Astrocyte of the cerebellum (primary cell): ENCODE results near the gene FGF11.

ENCODE experiments used
- DNase-seq: peaks from one replicate; pipeline ENCODE4 v3.0.0-alpha.2; 2011; ENCODE audit warnings: low read depth
- H3K4me3 ChIP-seq: 2 replicates; pipeline ENCODE4 v1.5.1; 2011; ENCODE audit warnings: mild to moderate bottlenecking, low read depth, low read length, moderate library complexity
- CTCF ChIP-seq: IDR thresholded peaks from 2 replicates; pipeline ENCODE4 v1.5.1; 2012; ENCODE audit warnings: low read length, low read depth, moderate library complexity, mild to moderate bottlenecking; ENCODE audit errors: missing control alignments
- in situ Hi-C: cut with HindIII; loops from 2 replicates; pipeline ENCODE4 v1.10.0; 2017; ENCODE audit warnings: low sequenced_read_pairs

Gene FGF11

GRCh38 chr17:7484919-7485377, 45.6 kb downstream of the FGF11 start:
- peak overlapping the region; percentile 84 for H3K4me3 ChIP-seq
- no peak for TF ChIP-seq CTCF
- no peak for DNase-seq
- in situ Hi-C loops: no loop called here

GRCh38 chr17:7486181-7486580, 46.9 kb downstream of the FGF11 start:
- DNase-seq: no peak
- no peak for TF ChIP-seq CTCF
- H3K4me3 ChIP-seq: peak overlapping the region; percentile 84
- in situ Hi-C loops: no loop called here

GRCh38 chr17:7490144-7490543, 50.8 kb downstream of the FGF11 start:
- no peak for TF ChIP-seq CTCF
- in situ Hi-C loops: no loop called here
- DNase-seq: no peak
- no peak overlapping the region for H3K4me3 ChIP-seq

- H3K4me3 ChIP-seq: no peak overlapping the region
- TF ChIP-seq CTCF: no peak
- in situ Hi-C loops: no loop called here
- DNase-seq: no peak
Observed at GRCh38 chr17:7491583-7491982, 52.3 kb downstream of the FGF11 start.

GRCh38 chr17:7493941-7494340, 54.6 kb downstream of the FGF11 start:
- TF ChIP-seq CTCF: no peak
- no peak overlapping the region for H3K4me3 ChIP-seq
- no peak for DNase-seq
- in situ Hi-C loops: no loop called here
